NCI-H524 treated with DMSO at 0.1 percent for 48 hours (cell line): ENCODE results near the gene CHRM3.

Source experiments
- DNase-seq: peaks from one replicate; lab custom pipeline; 2025; lab: John Stamatoyannopoulos, UW

The CHRM3 gene

DNA sequence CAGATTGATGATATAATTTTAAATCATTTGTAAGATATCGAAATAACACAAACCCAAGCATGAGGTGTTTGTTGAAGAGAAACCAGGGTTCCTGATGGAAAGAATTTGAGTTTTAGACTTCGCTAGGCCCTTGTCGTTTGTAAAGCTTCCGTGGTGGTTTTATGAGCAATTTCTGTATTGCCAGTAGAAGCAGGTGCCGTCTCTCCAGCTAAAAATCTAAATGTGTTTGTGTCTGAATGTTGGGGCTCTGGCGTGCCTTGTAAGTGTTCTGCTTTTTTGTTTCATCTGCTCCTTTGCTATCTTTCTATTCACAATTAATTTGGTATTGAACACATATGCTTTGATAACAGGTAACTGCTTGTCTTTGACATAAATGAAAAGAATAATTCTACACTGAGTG is 27.5 kb downstream of the CHRM3 start:
- DNase-seq: no peak

GRCh38 chr1:239417221-239417620 is 30.9 kb downstream of the CHRM3 start:
- no peak for DNase-seq

DNA sequence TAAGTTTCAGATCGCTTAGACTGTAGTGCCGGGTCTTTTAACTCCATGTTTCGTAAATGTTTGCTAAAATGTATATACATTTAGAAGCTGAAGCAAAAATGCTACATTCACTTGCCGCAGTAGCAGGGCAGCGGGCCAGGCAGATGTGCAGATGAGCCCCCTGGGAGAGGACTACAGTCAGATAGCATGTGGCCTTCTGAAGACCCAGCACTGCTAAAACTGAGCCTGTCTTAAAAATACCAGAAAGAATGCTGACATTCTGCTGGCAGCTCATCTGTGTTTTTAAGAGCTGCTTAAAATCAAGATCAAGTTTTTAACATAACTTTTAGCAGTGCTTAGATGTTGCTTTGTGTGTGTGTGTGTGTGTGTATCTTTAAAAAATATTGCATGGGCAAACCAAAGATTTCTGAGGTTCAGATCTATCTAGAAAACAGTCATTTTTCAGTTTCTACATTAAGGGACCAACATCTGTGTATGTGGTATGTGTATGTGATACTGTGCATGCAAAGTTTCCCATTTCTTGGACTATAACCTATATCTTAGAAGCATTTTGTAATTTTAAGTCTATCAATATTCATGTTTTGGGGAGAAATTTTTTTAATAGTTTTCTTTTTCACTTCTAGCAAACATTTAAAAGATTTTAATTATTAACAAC is 31.7 kb downstream of the CHRM3 start:
- no peak for DNase-seq

DNA sequence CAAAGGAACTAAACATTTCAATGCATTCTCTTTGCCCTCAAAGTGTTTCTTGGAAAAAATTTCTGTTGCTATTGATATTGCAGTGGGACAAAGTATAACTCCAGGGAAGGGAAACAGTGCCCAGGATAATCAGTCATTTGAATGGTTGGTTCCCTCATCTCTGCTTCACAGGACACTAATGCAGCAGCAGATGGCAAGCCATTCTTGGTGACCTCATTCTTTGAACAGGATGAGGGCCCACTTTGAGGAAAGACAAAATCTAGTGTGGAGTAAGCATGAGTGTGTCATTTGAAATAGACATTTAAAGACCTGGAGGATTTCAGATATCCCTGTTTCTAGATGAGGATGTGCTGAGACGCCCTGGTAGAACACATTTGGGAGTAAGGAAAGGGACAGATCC is 32.3 kb downstream of the CHRM3 start:
- no peak for DNase-seq

- no peak for DNase-seq
These were observed 35.4 kb downstream of the CHRM3 start for GRCh38 chr1:239421811-239422210.

- no peak for DNase-seq
These were observed 36.5 kb downstream of the CHRM3 start for GRCh38 chr1:239422818-239423217.

DNA sequence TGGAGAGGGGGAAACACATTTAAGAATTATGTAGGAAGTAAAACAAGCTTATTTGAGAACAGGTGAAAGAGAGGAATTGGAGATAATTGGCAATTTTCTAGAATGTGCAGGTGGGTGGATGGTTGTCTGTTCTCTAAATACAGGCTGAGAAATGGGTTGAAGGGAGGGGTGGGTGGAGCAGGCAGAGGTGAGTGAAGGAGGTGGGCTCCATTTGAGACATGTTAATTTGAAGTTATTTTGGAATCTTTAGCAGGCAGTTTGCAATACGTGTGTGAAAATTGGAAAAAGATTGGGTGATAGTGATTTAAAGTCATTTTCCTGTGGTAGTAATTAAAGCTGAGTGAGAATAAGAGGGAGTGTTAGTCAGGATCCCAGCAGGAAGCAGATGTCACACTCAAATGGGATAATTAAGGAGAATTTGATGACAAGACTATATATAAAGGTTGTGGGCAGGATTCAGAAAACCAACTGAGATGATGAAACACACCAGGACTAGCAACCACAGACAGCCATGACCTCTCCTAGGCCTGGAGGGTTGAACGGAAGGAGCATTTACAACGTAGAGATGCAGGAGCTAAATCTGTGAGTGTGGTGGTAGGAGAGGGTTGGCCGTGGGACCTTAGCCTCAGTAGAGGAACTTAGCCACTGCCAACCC is 40.6 kb downstream of the CHRM3 start:
- DNase-seq: no peak

GRCh38 chr1:239427712-239428111 is 41.3 kb downstream of the CHRM3 start:
- DNase-seq: no peak

DNA sequence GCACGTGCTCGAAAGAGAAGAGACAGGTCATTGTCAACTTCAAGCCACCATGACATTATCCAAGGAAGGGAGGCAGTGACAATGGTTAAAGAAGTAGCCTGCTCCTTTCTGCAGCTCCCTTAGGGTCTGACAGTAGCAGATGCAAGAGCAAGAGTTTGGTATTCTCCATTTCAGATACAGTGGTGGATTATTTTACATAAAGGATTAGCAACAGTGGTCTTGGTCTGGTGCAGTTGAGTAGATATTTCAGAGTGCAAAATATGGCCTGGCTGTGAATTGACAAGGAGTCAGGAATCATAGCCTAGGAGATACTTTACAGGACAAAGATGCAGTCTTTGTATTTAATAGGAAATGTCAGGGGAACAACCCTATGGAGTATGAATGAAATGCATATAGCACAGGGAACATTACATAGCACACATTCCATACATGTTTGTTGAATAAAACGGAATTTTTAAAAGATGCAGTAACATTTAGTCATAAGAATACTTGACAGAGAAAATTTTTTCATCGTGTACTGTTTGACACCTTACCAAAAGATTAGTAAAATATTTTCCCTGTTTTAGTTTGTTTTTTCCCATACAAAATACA is 41.8 kb downstream of the CHRM3 start:
- DNase-seq: no peak

DNA sequence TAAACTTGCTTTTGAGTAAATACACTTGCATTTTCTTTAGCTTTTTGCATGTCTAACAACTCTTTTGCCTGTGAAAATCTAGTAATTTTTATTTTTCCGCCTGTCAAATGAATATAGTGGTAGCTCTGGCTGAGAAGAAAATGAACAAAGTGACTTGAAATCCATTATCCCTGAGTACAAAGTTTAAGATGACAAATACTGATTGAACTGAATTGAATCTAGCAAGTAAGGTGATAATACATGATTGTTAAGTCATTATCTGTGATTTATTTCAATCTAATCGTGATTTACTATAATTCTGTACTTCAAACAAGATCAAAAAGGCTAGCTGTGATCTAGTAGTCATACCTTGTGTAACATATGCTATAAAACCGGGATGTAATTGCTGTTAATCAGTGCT is 42.8 kb downstream of the CHRM3 start:
- DNase-seq: no peak

DNA sequence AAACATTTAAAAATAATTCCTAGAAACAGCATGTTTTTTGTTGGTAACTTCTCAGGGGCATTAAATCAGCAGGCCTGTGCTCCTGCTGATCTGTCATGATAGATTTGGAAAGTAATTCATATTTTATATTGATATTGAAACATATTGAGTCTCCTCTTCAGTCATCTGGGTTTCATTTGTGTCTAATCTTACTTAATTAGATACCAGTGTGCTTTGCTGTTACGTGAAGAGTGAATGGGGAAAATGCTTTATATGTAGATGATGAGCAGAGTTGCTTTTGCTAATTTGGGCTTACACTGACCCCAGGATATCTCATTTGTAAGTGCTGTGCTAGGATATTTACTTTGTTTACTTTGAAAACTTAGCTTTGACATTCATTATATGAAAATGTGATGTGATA is 45.9 kb downstream of the CHRM3 start:
- DNase-seq: no peak

DNA sequence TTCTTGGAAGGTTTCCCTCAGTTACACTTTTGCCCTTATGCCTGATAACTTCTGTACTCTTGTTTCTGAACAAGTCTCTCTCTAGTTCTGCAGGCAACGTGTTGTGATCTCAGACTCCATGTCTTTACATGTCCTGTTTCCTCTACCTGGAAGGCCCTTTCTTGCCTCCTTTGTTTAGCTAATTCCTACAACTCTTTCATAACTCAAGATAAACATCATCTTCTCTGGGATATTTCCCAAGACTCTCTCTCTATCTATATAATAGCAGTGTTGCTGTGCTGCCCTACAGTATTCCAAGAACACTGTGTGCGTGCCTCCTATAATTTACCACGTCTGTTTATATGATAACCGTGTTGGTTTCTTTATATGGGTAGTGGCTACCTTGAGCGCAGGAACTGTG is 47.8 kb downstream of the CHRM3 start:
- no peak for DNase-seq
